IMR-90 (cell line): ENCODE data around the gene OR10D3. TPM values are rescaled to one million over a fixed set of nuclear protein-coding genes. Genes with fewer than 3 reads are reported as not detected.

Experiments used
- ATAC-seq: fragments of 200-7000 bp; cut with Tn5 transposase; 2 replicates; pipeline ENCODE4 v1.9.1; 2020; ENCODE audit warnings: low read depth, mild to moderate bottlenecking, moderate library complexity
- Bru-seq: library from RNA; stranded (reverse); fragments of 400-500 nt; gene quantifications from one replicate; lab custom pipeline; 2021; lab: Mats Ljungman, UMichigan
- BruChase-seq, 2 experiments: library from RNA; stranded (reverse); fragments of 400-500 nt; gene quantifications; one replicate each; lab custom pipeline; 2021; lab: Mats Ljungman, UMichigan
- BruUV-seq: library from RNA; stranded (reverse); fragments of 400-500 nt; replicated peaks from 2 replicates; lab custom pipeline; 2021; lab: Mats Ljungman, UMichigan
- CTCF ChIA-PET: fragments of 300-600 bp; formaldehyde crosslinking; extraction: SDS; loops from one replicate; lab custom pipeline; 2021; ENCODE audit warnings: antibody characterized with exemption; lab: Yijun Ruan, JAX
- POLR2A ChIA-PET: fragments of 300-600 bp; sonication (Branson Sonifier 250); formaldehyde crosslinking; loops from one replicate; lab custom pipeline; 2022; ENCODE audit warnings: antibody characterized with exemption; ENCODE audit not compliant: unreplicated experiment; lab: Charles Lee
- DNase-seq: peaks from one replicate; pipeline ENCODE4 v3.0.0; 2013
- H2AFZ ChIP-seq: replicated peaks from 2 replicates; pipeline ENCODE3; 2013; ENCODE audit warnings: low read length, mild to moderate bottlenecking; ENCODE audit not compliant: poor library complexity
- H2AK5ac ChIP-seq: 2 replicates; pipeline ENCODE4 v1.6.1; 2013; ENCODE audit warnings: low read depth, low read length, inconsistent platforms
- H2AK9ac ChIP-seq: replicated peaks from 2 replicates; pipeline ENCODE3; 2013; ENCODE audit warnings: mild to moderate bottlenecking, low read depth, low read length, moderate library complexity; ENCODE audit not compliant: poor library complexity
- H2BK120ac ChIP-seq: 2 replicates; pipeline ENCODE4 v1.6.1; 2013; ENCODE audit warnings: low read depth, low read length, inconsistent platforms
- H2BK15ac ChIP-seq: 3 replicates; pipeline ENCODE4 v1.6.1; 2013; ENCODE audit warnings: low read depth, low read length, inconsistent platforms
- H2BK20ac ChIP-seq: 2 replicates; pipeline ENCODE4 v1.6.1; 2013; ENCODE audit warnings: low read depth, mild to moderate bottlenecking, inconsistent platforms, low read length, moderate library complexity
- H2BK5ac ChIP-seq: 2 replicates; pipeline ENCODE4 v1.6.1; 2013; ENCODE audit warnings: mild to moderate bottlenecking, low read depth, low read length, inconsistent platforms; ENCODE audit not compliant: poor library complexity, severe bottlenecking
- H3K14ac ChIP-seq: replicated peaks from 2 replicates; pipeline ENCODE4 v1.6.1; 2013; ENCODE audit warnings: low read depth, low read length, inconsistent platforms
- H3K18ac ChIP-seq: 2 replicates; pipeline ENCODE4 v1.6.1; 2013; ENCODE audit warnings: low read depth, low read length, control low read depth
- H3K23ac ChIP-seq: 2 replicates; pipeline ENCODE4 v1.6.1; 2013; ENCODE audit warnings: low read depth, low read length, inconsistent platforms
- H3K27ac ChIP-seq: 2 replicates; pipeline ENCODE4 v1.5.1; 2013; ENCODE audit warnings: mild to moderate bottlenecking, control low read depth, low read length; ENCODE audit not compliant: insufficient read depth
- H3K27me3 ChIP-seq: 2 replicates; pipeline ENCODE4 v1.6.1; 2013; ENCODE audit warnings: low read length; ENCODE audit not compliant: control insufficient read depth, insufficient read depth
- H3K36me3 ChIP-seq: 2 replicates; pipeline ENCODE4 v1.6.1; 2013; ENCODE audit warnings: low read length, mixed read lengths; ENCODE audit not compliant: control insufficient read depth, insufficient read depth
- H3K4ac ChIP-seq: 2 replicates; pipeline ENCODE4 v1.6.1; 2013; ENCODE audit warnings: low read depth, low read length, inconsistent platforms
- H3K4me1 ChIP-seq: 2 replicates; pipeline ENCODE4 v1.6.1; 2013; ENCODE audit warnings: low read length, mixed read lengths; ENCODE audit not compliant: control insufficient read depth, insufficient read depth
- H3K4me2 ChIP-seq: 2 replicates; pipeline ENCODE4 v1.6.1; 2013; ENCODE audit warnings: low read depth, mild to moderate bottlenecking, control low read depth, low read length, moderate library complexity
- H3K4me3 ChIP-seq: 2 replicates; pipeline ENCODE4 v1.5.1; 2013; ENCODE audit warnings: low read depth, mild to moderate bottlenecking, control low read depth, low read length, moderate library complexity; ENCODE audit not compliant: insufficient read depth
- H3K56ac ChIP-seq: 2 replicates; pipeline ENCODE4 v1.6.1; 2013; ENCODE audit warnings: low read length, inconsistent platforms; ENCODE audit not compliant: insufficient read depth; ENCODE audit errors: extremely low read depth
- H3K79me1 ChIP-seq, 2 experiments: 2 replicates each; pipeline ENCODE4 v1.6.1; 2013; ENCODE audit warnings: low read length in 2 of 2, inconsistent platforms in 1 of 2, low read depth in 1 of 2
- H3K9ac ChIP-seq: 2 replicates; pipeline ENCODE4 v1.6.1; 2013; ENCODE audit warnings: low read depth, low read length, control low read depth
- H3K9me1 ChIP-seq: 2 replicates; pipeline ENCODE4 v1.6.1; 2013; ENCODE audit warnings: low read length, inconsistent platforms; ENCODE audit not compliant: insufficient read depth
- H3K9me3 ChIP-seq: 2 replicates; pipeline ENCODE4 v1.6.1; 2013; ENCODE audit warnings: low read length; ENCODE audit not compliant: control insufficient read depth, insufficient read depth
- H4K20me1 ChIP-seq: 2 replicates; pipeline ENCODE4 v1.6.1; 2013; ENCODE audit warnings: low read length, inconsistent platforms; ENCODE audit not compliant: insufficient read depth
- H4K5ac ChIP-seq: 2 replicates; pipeline ENCODE4 v1.6.1; 2013; ENCODE audit warnings: mild to moderate bottlenecking, low read depth, low read length, control low read depth
- H4K8ac ChIP-seq, 2 experiments: 2 replicates each; pipeline ENCODE4 v1.6.1; 2013; ENCODE audit warnings: low read depth in 2 of 2, low read length in 2 of 2, control low read depth in 1 of 2, inconsistent platforms in 1 of 2
- H4K91ac ChIP-seq: 2 replicates; pipeline ENCODE4 v1.6.1; 2013; ENCODE audit warnings: low read depth, low read length, inconsistent platforms; ENCODE audit not compliant: insufficient read depth
- BHLHE40 ChIP-seq: fragments of 150-350 bp; IDR thresholded peaks from 2 replicates; pipeline ENCODE4 v1.6.1; 2016; ENCODE audit warnings: mild to moderate bottlenecking, low read depth, low read length
- FOS ChIP-seq: fragments of 150-350 bp; IDR thresholded peaks from 2 replicates; pipeline ENCODE4 v1.6.1; 2016; ENCODE audit warnings: low read depth, low read length
- NFE2L2 ChIP-seq: fragments of 150-350 bp; IDR thresholded peaks from 2 replicates; pipeline ENCODE4 v1.6.1; 2016; ENCODE audit warnings: low read depth, mild to moderate bottlenecking, low read length
- RAD21 ChIP-seq: IDR thresholded peaks from 2 replicates; pipeline ENCODE4 v1.6.1; 2012; ENCODE audit warnings: low read length, improper control_type of control experiment
- RFX5 ChIP-seq: IDR thresholded peaks from 2 replicates; pipeline ENCODE4 v1.8.0; 2012; ENCODE audit warnings: low read depth, mild to moderate bottlenecking, low read length, moderate library complexity
- SMC3 ChIP-seq: fragments of 150-350 bp; IDR thresholded peaks from 2 replicates; pipeline ENCODE4 v1.6.1; 2016; ENCODE audit warnings: low read depth, mild to moderate bottlenecking, antibody characterized with exemption, low read length, moderate library complexity
- WGBS, 2 experiments: methylation state at CpG; one replicate each; pipeline versions ENCODE4 v1.1.5 to v1.1.7; 2013; ENCODE audit warnings: missing lambda C conversion rate in 2 of 2; ENCODE audit not compliant: insufficient read length in 1 of 2; ENCODE audit errors: extremely low coverage in 2 of 2; 5-methylcytosine and 5-hydroxymethylcytosine counted together
- dilution Hi-C: fragments of 300-500 bp; cut with HindIII; formaldehyde crosslinking; loops from one replicate; pipeline ENCODE4 v1.14.3; 2018; ENCODE audit warnings: low sequenced_read_pairs; ENCODE audit not compliant: unreplicated experiment
- in situ Hi-C: fragments of 300-500 bp; cut with MboI; formaldehyde crosslinking; loops from 3 replicates; pipeline ENCODE4 v1.14.3; 2019; ENCODE audit warnings: low sequenced_read_pairs, inconsistent platforms, mixed read lengths
- intact Hi-C: fragments of 100-400 bp; cut with micrococcal nuclease; formaldehyde crosslinking; loops from 2 replicates; pipeline ENCODE4 v1.10.0; 2022
- long read RNA-seq: library from polyadenylated mRNA; unstranded; transcript quantifications from one replicate; pipeline ENCODE4 v2.0.0, GENCODE V29; 2021; ENCODE audit not compliant: unreplicated experiment
- polyA plus RNA-seq, 3 experiments: library from polyadenylated mRNA; depleted of rRNA; stranded (reverse); fragments of >200 nt; gene quantifications; 2 replicates each; pipeline ENCODE4 v1.2.3, GENCODE V29; 2012; ENCODE audit warnings: low replicate concordance in 1 of 3
- total RNA-seq: library from RNA; depleted of rRNA; stranded (reverse); fragments of >200 nt; gene quantifications from 2 replicates; pipeline ENCODE4 v1.2.3, GENCODE V29; 2012; rRNA removed
- TF ChIP-seq, protein P1 (sequence below): fragments of 150-350 bp; IDR thresholded peaks from 2 replicates; pipeline ENCODE4 v1.6.1; 2017; ENCODE audit warnings: mild to moderate bottlenecking, antibody characterized with exemption, low read length, low read depth

The OR10D3 gene
- total RNA-seq, result not detected in 2 replicates
- not detected in 2 replicates for polyA plus RNA-seq (2012; rRNA removed)
- polyA plus RNA-seq (2012; cell fraction: cytosol; rRNA removed), result not detected in 2 replicates
- polyA plus RNA-seq (2012; cell fraction: nucleus; rRNA removed; ENCODE audit: low replicate concordance), result not detected in 2 replicates
- percentile 11 among the genes with signal in this experiment for Bru-seq, nascent RNA
- BruChase-seq, experiment 1, labeled RNA remaining after a 6-hour chase, result not detected
- not detected for BruChase-seq, experiment 2, labeled RNA remaining after a 2-hour chase
- long read RNA-seq, result 0 reads

GRCh38 chr11:124183068-124183467 lies at the start of gene OR10D3:
Gene OR10D3 (plus strand): TSS chr11:124183345. CDS start chr11:124185270, 1,925 bp downstream.
- Histone ChIP-seq H2AFZ (no peak within 1 kb of the TSS), H2BK5ac (no peak within 1 kb of the TSS), H4K20me1 (no peaks in the 10 kb centered on the region), H3K4me2 (no peak within 1 kb of the TSS), H3K9ac (no peak within 1 kb of the TSS), H2BK20ac (no peak within 1 kb of the TSS), H2AK9ac (no peak within 1 kb of the TSS), H2BK120ac (no peak within 1 kb of the TSS), H2BK15ac (no peak within 1 kb of the TSS), H4K91ac (no peak within 1 kb of the TSS), H3K56ac (no peak within 1 kb of the TSS), H2AK5ac (no peak within 1 kb of the TSS), H4K5ac (no peak within 1 kb of the TSS), H3K4ac (no peak within 1 kb of the TSS), H3K18ac (no peak within 1 kb of the TSS), H3K27me3 (peaks cover 5% of the 10 kb centered on the region), H3K79me1 (no peaks in the 10 kb centered on the region), H3K4me3 (no peak within 1 kb of the TSS), H3K23ac (no peak within 1 kb of the TSS), H3K14ac (no peak within 1 kb of the TSS), H3K9me3 (no peaks in the 10 kb centered on the region; the same call in 1 of the 2 replicates), H3K9me1 (no peaks in the 10 kb centered on the region), H4K8ac (no peak within 1 kb of the TSS), H3K36me3 (no peaks in the 10 kb centered on the region), H3K4me1 (no peaks in the 10 kb centered on the region), H3K27ac (no peak within 1 kb of the TSS)
- no peak for ATAC-seq
- no CpG with 5 or more reads among the region's 3 CpGs for WGBS, 2 experiments
- intact Hi-C loops, result no loop called here
- no TSS peak for BruUV-seq
- POLR2A ChIA-PET, result no interaction called here
- no peak for DNase-seq
- CTCF ChIA-PET, result no interaction called here
- dilution Hi-C loops, result no loop called here
- TF ChIP-seq RAD21 (no peak), SMC3 (no peak), BHLHE40 (no peak), RFX5 (no peak), FOS (no peak), NFE2L2 (no peak)
- TF ChIP-seq, protein P1, sequence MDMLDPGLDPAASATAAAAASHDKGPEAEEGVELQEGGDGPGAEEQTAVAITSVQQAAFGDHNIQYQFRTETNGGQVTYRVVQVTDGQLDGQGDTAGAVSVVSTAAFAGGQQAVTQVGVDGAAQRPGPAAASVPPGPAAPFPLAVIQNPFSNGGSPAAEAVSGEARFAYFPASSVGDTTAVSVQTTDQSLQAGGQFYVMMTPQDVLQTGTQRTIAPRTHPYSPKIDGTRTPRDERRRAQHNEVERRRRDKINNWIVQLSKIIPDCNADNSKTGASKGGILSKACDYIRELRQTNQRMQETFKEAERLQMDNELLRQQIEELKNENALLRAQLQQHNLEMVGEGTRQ, result no peak
- in situ Hi-C loops, result no loop called here
